Liver (tissue), 9 donors: ENCODE results near the gene SLX4IP. TPM values are rescaled to one million over a fixed set of nuclear protein-coding genes. Genes with fewer than 3 reads are reported as not detected.

Source experiments
- DNase-seq: peaks from one replicate; pipeline ENCODE4 v3.0.0-alpha.2; 2017; ENCODE audit warnings: low spot score
- H3K27ac ChIP-seq, 2 donors: one replicate each; pipeline ENCODE4 v1.7.0; 2013; ENCODE audit warnings: inconsistent platforms in 2 of 2, low read length in 2 of 2, control low read depth in 1 of 2, low read depth in 1 of 2, mild to moderate bottlenecking in 1 of 2
- H3K27me3 ChIP-seq, 4 donors: one replicate each; pipeline versions ENCODE4 v1.6.1 to v1.7.0; 2013; ENCODE audit warnings: low read length in 3 of 4, inconsistent platforms in 1 of 4, mild to moderate bottlenecking in 1 of 4, moderate library complexity in 1 of 4; ENCODE audit not compliant: control insufficient read depth in 4 of 4, insufficient read depth in 4 of 4
- H3K36me3 ChIP-seq, 4 donors: one replicate each; pipeline versions ENCODE4 v1.6.1 to v1.7.0; 2013; ENCODE audit warnings: low read length in 3 of 4, mild to moderate bottlenecking in 3 of 4, low read depth in 1 of 4, moderate library complexity in 1 of 4; ENCODE audit not compliant: control insufficient read depth in 4 of 4, insufficient read depth in 3 of 4
- H3K4me1 ChIP-seq, 4 donors: one replicate each; pipeline versions ENCODE4 v1.6.1 to v1.7.0; 2013; ENCODE audit warnings: low read length in 3 of 4, mild to moderate bottlenecking in 3 of 4, moderate library complexity in 1 of 4; ENCODE audit not compliant: control insufficient read depth in 4 of 4, insufficient read depth in 4 of 4
- H3K4me3 ChIP-seq, 3 donors: one replicate each; pipeline versions ENCODE4 v1.6.1 to v1.7.0; 2013; ENCODE audit warnings: low read length in 3 of 3, control low read depth in 1 of 3, low read depth in 1 of 3, mild to moderate bottlenecking in 1 of 3
- H3K9ac ChIP-seq, 2 donors: one replicate each; pipeline ENCODE4 v1.7.0; 2013; ENCODE audit warnings: low read length in 2 of 2, mild to moderate bottlenecking in 2 of 2, moderate library complexity in 2 of 2, control low read depth in 1 of 2, low read depth in 1 of 2
- H3K9me3 ChIP-seq, 4 donors: one replicate each; pipeline versions ENCODE4 v1.6.1 to v1.7.0; 2013; ENCODE audit warnings: low read length in 3 of 4; ENCODE audit not compliant: control insufficient read depth in 4 of 4
- ATF3 ChIP-seq: IDR thresholded peaks from 2 replicates; pipeline ENCODE4 v1.6.1; 2016; ENCODE audit warnings: antibody characterized with exemption
- CTCF ChIP-seq: fragments of 150-350 bp; IDR thresholded peaks from 2 replicates; pipeline ENCODE4 v1.5.1; 2017; ENCODE audit warnings: improper control_type of control experiment, low read depth, low read length; ENCODE audit not compliant: missing input control
- EGR1 ChIP-seq, 2 donors: IDR thresholded peaks; 2 replicates each; pipeline ENCODE4 v1.6.1; 2016 to 2018; ENCODE audit warnings: antibody characterized with exemption in 2 of 2, low read depth in 2 of 2
- FOXA1 ChIP-seq: IDR thresholded peaks from 2 replicates; pipeline ENCODE4 v1.6.1; 2016; ENCODE audit warnings: antibody characterized with exemption
- FOXA2 ChIP-seq: IDR thresholded peaks from 2 replicates; pipeline ENCODE4 v1.6.1; 2016; ENCODE audit warnings: antibody characterized with exemption
- GABPA ChIP-seq, 2 donors: IDR thresholded peaks in 1 of 2; conservative IDR thresholded peaks in 1 of 2; 2 replicates each; pipeline ENCODE4 v1.6.1; 2016; ENCODE audit warnings: antibody characterized with exemption in 2 of 2, mild to moderate bottlenecking in 1 of 2, moderate library complexity in 1 of 2
- HNF4A ChIP-seq, 2 donors: conservative IDR thresholded peaks; 2 replicates each; pipeline ENCODE4 v1.6.1; 2016; ENCODE audit warnings: antibody characterized with exemption in 2 of 2, mild to moderate bottlenecking in 2 of 2
- HNF4G ChIP-seq: IDR thresholded peaks from 2 replicates; pipeline ENCODE4 v1.6.1; 2016; ENCODE audit warnings: antibody characterized with exemption
- JUND ChIP-seq, 2 donors: IDR thresholded peaks; 2 replicates each; pipeline ENCODE4 v1.6.1; 2016; ENCODE audit warnings: antibody characterized with exemption in 2 of 2
- RAD21 ChIP-seq, 2 donors: IDR thresholded peaks; 2 replicates each; pipeline ENCODE4 v1.6.1; 2016; ENCODE audit warnings: antibody characterized with exemption in 2 of 2, mild to moderate bottlenecking in 2 of 2
- REST ChIP-seq: IDR thresholded peaks from 2 replicates; pipeline ENCODE4 v1.6.1; 2016; ENCODE audit warnings: antibody characterized with exemption, mild to moderate bottlenecking
- RXRA ChIP-seq, 2 donors: IDR thresholded peaks; 2 replicates each; pipeline ENCODE4 v1.6.1; 2017 to 2018; ENCODE audit warnings: antibody characterized with exemption in 2 of 2, mild to moderate bottlenecking in 1 of 2
- SP1 ChIP-seq: IDR thresholded peaks from 2 replicates; pipeline ENCODE4 v1.6.1; 2018; ENCODE audit warnings: antibody characterized with exemption, mild to moderate bottlenecking
- TAF1 ChIP-seq: conservative IDR thresholded peaks from 2 replicates; pipeline ENCODE4 v1.6.1; 2016; ENCODE audit warnings: antibody characterized with exemption, mild to moderate bottlenecking
- YY1 ChIP-seq: IDR thresholded peaks from 2 replicates; pipeline ENCODE4 v1.6.1; 2016; ENCODE audit warnings: antibody characterized with exemption, mild to moderate bottlenecking
- ZBTB33 ChIP-seq: IDR thresholded peaks from 2 replicates; pipeline ENCODE4 v1.6.1; 2016; ENCODE audit warnings: antibody characterized with exemption
- WGBS: extraction: QIAGEN DNeasy Blood & Tissue Kit; methylation state at CpG from one replicate; pipeline ENCODE4 v1.1.7; 2013; 5-methylcytosine and 5-hydroxymethylcytosine counted together
- polyA plus RNA-seq, 2 donors: library from polyadenylated mRNA; stranded (reverse) in 1 of 2; unstranded in 1 of 2; fragments of 200-250 nt in 1 of 2; fragments of >200 nt in 1 of 2; fragmentation: Nextera tagmentation in 1 of 2; extraction: Ambion mirVana in 1 of 2; gene quantifications; one replicate each; pipeline versions ENCODE4 v1.2.1 to v1.2.3, GENCODE V29; 2013 to 2015
- total RNA-seq, 2 donors: library from RNA; depleted of rRNA; stranded (reverse); fragments of >200 nt; gene quantifications; one replicate each; pipeline ENCODE4 v1.2.3, GENCODE V29; 2014
- donor health status: healthy.
- donor health status: healthy.
- donor health status: healthy.
- donor health status: healthy.
- donor health status: healthy.

The SLX4IP gene
- total and polyA plus RNA-seq, 4 donors, result 1.1 to 3.4 (median 2.7) TPM

GRCh38 chr20:10478205-10478604 is 43.1 kb downstream of the SLX4IP start:
- H3K9me3 ChIP-seq, result no peaks in the 10 kb centered on the region
- H3K9ac ChIP-seq, result no peak overlapping the region
- no peak for DNase-seq
- H3K27me3 ChIP-seq, result no peaks in the 10 kb centered on the region
- no peak overlapping the region for H3K27ac ChIP-seq
- H3K4me3 ChIP-seq, result no peak overlapping the region
- WGBS, result 97% methylated on average over 1 of the region's 1 CpG
- H3K36me3 ChIP-seq, result no peaks in the 10 kb centered on the region
- TF ChIP-seq REST, result no peak
- no peak for TF ChIP-seq EGR1 (IDR thresholded peaks at IDR 0.05; ENCODE audit: low read depth in 2 of 2)
- no peak for TF ChIP-seq FOXA1
- no peak for TF ChIP-seq FOXA2
- no peak for TF ChIP-seq RAD21 (IDR thresholded peaks at IDR 0.05)
- TF ChIP-seq JUND (IDR thresholded peaks at IDR 0.05), result no peak
- no peak for TF ChIP-seq ATF3
- no peak for TF ChIP-seq HNF4A (conservative IDR thresholded peaks at IDR 0.05)
- no peak for TF ChIP-seq ZBTB33
- TF ChIP-seq HNF4G, result no peak
- TF ChIP-seq YY1, result no peak
- TF ChIP-seq GABPA (IDR thresholded peaks at IDR 0.05 in 1 of 2, conservative IDR thresholded peaks at IDR 0.05 in 1 of 2), result no peak
- TF ChIP-seq RXRA (IDR thresholded peaks at IDR 0.05), result no peak
- no peak for TF ChIP-seq SP1
- TF ChIP-seq CTCF, result no peak
- TF ChIP-seq TAF1, result no peak
- H3K4me1 ChIP-seq, result no peaks in the 10 kb centered on the region

- TF ChIP-seq REST (no peak), HNF4A (conservative IDR thresholded peaks at IDR 0.05) (no peak), YY1 (no peak), TAF1 (no peak), CTCF (no peak), FOXA2 (no peak), HNF4G (no peak), FOXA1 (no peak), RAD21 (IDR thresholded peaks at IDR 0.05) (no peak)
- no peaks in the 10 kb centered on the region for H3K36me3 ChIP-seq
- no peak for DNase-seq
- no peaks in the 10 kb centered on the region for H3K27me3 ChIP-seq
- H3K4me1 ChIP-seq, result no peaks in the 10 kb centered on the region
- no peak overlapping the region for H3K4me3 ChIP-seq
- H3K27ac ChIP-seq, result no peak overlapping the region
- H3K9me3 ChIP-seq, result no peaks in the 10 kb centered on the region
- 91% methylated on average over 4 of the region's 4 CpGs for WGBS
- no peak overlapping the region for H3K9ac ChIP-seq
These were observed 43.8 kb downstream of the SLX4IP start for GRCh38 chr20:10478930-10479329.
